Measurements from ENCODE around the gene SHBG. TPM values are rescaled to one million over a fixed set of nuclear protein-coding genes. Genes with fewer than 3 reads are reported as not detected.
"Not testable (repeated sequence)": the region's sequence is repeated elsewhere in the genome, so short reads cannot be mapped to it uniquely, and the experiment has no call there.

The SHBG gene, protein sequence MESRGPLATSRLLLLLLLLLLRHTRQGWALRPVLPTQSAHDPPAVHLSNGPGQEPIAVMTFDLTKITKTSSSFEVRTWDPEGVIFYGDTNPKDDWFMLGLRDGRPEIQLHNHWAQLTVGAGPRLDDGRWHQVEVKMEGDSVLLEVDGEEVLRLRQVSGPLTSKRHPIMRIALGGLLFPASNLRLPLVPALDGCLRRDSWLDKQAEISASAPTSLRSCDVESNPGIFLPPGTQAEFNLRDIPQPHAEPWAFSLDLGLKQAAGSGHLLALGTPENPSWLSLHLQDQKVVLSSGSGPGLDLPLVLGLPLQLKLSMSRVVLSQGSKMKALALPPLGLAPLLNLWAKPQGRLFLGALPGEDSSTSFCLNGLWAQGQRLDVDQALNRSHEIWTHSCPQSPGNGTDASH
- total RNA-seq: 0.20 and 0.22 TPM in 2 replicates

GRCh38 chr17:7629939-7630571 is at the start of gene SHBG:
Gene SHBG, plus strand, starts transcription at chr17:7630135. Its CDS starts 38 bp downstream, at chr17:7630173.
- no peak for DNase-seq (ENCODE audit: low read depth in 2 of 2)

GRCh38 chr17:7580604-7581575 is 49.0 kb upstream of the SHBG start:
- no peak for DNase-seq (ENCODE audit: low read depth in 2 of 2)

DNA sequence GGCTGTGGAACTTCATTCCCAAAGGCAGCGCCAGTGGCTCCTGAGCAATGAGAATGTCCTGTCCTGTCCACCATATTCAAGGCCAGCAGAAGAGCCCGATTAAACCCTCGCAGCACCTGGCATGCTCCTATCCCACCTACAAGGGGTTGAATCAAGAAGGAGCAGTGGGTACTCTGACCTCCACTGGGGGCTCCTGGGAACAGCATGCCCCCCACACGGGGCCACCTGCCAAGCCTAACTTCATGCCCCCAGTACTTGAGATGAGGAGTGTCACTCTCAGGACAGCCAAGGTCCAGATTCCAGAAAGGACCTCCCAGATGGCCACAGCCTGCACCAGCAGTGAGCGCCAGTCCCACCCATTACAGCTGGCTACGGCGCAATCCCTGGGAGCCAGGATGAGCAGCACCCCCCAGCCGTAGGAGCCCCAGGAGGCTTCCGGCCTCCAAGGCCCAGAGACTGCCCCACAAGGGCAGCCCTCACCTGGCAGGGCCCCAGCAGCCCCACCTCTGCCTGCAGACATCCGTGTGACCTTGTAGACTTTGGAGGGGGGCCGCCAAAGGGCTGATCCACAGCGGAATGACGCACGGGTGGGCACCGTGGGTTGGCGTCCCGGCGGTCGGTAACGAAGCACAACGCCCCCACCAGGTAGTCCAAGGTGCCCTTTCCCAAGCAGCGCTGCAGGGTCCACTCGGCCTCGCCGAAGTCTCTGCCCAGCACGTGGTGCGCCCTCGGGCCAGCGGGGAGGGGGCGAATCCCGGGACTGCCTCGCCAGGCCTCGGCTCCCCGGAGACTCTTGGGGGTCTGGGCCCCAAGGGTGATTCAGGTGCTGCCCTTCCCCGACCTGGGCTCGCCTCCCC is 47.3 kb upstream of the SHBG start:
- no peak for DNase-seq (ENCODE audit: low read depth in 2 of 2)

DNA sequence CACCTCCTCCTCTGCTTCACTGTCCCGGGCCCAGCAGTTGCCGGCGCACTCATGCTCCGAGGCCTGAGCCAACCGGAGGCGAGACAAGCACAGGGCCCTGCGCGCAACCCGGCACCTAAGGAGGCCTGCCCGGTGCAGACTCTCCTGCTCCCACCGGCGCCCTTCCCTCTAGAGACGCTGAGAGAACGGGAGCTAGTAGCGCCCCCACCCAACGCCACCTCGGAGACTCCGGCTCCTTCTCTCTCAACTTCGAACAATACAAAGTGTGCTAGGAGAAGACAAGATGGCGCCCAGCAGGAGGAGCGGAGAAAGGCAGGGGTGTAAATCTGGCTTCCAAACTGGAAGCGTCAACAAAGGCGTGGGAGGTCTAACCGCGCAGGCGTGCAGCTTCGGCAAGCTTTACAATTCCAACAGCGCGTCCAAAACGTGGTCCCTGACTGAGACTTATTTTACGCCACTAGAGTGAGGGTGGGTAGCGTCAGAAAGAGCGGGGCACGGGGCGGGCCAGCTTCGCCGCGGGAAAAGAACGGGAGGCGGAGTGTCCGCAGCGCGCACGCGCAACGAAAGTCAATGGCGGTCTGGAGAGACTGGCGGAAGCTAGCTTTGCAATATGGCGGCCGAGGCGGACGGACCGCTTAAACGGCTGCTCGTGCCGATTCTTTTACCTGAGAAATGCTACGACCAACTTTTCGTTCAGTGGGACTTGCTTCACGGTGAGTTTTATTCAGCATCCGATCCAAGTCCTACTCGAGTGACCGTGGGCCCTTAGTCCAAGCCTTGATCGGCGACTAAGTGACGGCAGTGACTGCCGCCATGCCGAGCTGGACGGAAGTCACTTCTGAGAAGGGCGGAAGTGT is 46.5 kb upstream of the SHBG start, which contains the start of gene MPDU1:
Gene MPDU1, plus strand, starts transcription at position 600 of the 857 bp plus-strand sequence. Its CDS starts 11 bp downstream, at position 611.
- peak; percentile 96 to 97 for DNase-seq (ENCODE audit: low read depth in 2 of 2)

DNA sequence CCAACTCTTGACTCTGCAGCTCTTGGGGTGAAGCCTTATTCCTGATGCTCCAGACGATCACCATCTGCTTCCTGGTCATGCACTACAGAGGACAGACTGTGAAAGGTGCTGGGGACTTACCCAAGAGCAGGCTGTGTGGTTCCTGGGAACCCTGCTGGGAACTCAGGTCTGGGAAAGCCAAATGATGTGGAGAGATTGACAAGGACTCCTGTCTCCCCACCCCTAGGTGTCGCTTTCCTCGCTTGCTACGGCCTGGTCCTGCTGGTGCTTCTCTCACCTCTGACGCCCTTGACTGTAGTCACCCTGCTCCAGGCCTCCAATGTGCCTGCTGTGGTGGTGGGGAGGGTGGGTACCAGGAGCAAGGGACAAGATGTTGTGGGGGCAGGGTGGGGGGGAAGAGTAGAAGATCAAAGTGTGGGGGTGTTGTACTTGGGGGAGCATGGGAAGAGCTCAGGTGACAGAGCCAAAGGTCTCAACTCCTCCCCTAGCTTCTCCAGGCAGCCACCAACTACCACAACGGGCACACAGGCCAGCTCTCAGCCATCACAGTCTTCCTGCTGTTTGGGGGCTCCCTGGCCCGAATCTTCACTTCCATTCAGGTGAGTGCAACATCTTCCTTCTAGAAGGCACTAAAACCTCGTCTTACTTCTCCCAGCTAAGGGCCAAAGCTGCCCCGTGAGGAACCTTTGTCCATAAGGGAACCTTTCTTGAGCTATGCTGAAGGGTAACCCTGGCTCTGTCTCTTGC is 43.1 kb upstream of the SHBG start:
- DNase-seq (ENCODE audit: low read depth in 2 of 2): peak in 1 of 2 donors; percentile 35

DNA sequence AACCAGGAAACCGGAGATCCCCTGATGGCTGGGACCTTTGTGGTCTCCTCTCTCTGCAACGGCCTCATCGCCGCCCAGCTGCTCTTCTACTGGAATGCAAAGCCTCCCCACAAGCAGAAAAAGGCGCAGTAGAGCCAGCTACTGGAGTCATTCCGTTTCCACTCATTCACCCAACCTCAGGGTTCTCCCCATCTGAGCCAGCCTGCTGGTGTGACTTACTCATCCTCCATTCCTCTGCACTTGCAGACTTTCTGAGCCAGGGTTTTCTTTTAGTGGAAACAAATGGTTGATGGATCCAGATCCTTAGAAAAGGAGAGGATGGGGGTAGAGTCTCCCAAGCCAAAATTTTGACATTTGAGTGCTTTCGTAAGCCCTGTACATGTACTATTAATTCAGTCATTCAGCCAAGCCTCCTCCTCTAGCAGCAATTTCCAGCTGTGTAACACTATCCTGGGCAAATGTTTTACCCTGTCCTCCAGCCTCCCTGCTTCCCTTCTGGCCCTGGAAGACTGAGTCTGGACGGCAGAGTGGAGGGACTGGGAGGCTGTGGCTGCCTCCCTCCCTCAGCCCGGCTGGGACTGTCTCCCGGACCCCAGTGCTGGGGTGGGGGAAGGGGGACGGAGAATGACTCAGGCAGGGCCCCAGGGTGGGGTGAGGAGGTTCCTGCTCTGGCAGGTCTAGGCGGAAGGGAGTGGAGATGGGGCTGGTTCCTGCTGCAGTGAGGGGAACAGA is 42.3 kb upstream of the SHBG start:
- peak in 1 of 2 donors; percentile 50 for DNase-seq (ENCODE audit: low read depth in 2 of 2)

GRCh38 chr17:7588553-7589203 is 41.3 kb upstream of the SHBG start:
- DNase-seq (ENCODE audit: low read depth in 2 of 2): no peak

DNA sequence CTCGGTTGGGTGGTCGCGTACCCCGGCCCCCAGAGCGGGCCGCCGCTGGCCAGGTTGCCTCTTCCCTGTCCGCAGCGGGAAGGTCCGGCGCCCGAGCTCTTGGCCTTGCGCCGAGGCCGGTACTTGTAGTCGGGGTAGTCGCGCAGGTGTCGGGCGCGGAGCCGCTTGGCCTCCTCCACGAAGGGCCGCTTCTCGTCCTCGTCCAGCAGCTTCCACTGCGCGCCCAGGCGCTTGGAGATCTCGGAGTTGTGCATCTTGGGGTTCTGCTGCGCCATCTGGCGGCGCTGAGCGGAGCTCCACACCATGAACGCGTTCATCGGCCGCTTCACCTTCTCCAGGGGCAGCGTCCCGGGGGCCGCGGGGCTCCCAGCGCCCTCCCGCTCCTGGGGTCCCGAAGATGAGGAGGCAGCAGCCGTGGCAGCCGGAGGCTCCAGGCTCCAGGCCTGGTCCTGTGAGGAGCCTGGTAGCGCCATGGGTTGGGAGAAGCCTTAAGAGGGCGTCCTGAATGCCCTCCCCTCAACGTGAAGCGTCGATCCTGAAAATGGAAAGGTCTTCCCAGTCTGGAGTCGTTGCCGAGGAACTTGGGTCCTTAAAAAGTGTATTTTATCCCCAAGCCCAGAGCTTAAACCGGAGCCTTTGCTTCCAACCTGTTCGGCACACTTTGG is 40.6 kb upstream of the SHBG start:
- peak; percentile 86 to 89 for DNase-seq (ENCODE audit: low read depth in 2 of 2)

DNA sequence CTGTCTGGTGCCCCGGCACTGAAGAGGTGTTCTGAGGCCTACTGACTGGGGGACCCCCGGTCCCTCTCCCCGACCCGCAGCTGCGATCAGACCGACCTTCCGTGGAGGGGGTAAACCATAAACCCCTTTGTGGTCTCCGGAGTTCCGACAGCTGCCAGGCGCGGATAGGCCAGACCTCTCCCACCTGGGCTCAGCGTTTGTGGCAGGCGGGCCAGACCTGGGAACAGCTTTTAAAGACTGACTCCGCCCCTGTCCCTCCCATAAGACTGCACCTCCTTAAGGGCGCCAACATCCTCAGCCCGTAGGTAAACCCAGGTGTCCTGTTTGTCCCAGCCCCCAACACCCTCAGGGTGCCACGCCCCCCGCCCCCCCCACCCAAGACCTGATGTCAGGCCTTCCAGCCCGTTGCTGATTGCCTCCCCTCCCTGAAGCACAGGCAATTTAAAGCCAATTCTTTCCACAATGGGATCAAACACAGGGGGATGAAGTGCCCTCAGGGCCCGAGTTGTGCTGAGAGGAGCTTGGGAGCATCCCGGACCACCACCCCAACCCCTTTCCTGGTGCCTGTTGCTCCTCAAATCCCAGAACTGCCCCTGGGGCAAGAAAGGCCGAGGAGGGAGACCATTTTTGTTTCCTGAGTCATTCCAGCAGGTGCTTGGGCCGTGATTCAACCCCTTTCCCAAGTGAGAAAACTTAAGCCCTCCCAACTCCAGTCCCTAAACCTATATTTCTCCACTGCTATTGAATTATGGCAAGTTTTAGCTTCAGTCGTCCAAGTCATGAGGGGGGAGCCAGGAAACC is 39.8 kb upstream of the SHBG start, which contains the start of gene SOX15:
Gene SOX15, minus strand, starts transcription at position 204 of the 801 bp plus-strand sequence. CDS start 418 bp downstream, outside the sequence.
- DNase-seq (ENCODE audit: low read depth in 2 of 2): no peak

GRCh38 chr17:7590743-7591142 is 39.2 kb upstream of the SHBG start:
- DNase-seq (ENCODE audit: low read depth in 2 of 2): peak in 1 of 2 donors; percentile 25

- DNase-seq (ENCODE audit: low read depth in 2 of 2): no peak
Measured at GRCh38 chr17:7591596-7591995, 38.3 kb upstream of the SHBG start.

- no peak for DNase-seq (ENCODE audit: low read depth in 2 of 2)
Measured at GRCh38 chr17:7592422-7593021, 37.4 kb upstream of the SHBG start.

DNA sequence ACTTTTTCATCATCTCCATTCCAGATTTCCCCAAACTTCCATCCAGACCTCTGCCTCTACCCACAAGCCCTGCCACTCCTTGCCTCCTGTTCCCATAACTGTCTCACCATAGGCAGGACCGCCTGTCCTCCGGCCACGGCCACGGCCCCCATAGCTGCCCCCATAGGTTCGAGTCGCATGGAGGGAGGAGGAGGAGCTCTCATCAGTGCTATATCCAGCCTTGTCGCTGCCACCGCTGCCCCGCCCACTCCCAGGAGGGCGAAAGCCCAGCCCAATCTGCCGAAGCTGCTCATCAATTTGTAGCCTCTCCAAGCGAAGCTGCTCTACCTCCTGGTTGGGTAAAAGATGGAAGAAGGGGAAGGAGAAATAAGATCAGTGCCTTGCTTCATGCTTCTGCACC is 36.6 kb upstream of the SHBG start:
- DNase-seq (ENCODE audit: low read depth in 2 of 2): no peak

DNA sequence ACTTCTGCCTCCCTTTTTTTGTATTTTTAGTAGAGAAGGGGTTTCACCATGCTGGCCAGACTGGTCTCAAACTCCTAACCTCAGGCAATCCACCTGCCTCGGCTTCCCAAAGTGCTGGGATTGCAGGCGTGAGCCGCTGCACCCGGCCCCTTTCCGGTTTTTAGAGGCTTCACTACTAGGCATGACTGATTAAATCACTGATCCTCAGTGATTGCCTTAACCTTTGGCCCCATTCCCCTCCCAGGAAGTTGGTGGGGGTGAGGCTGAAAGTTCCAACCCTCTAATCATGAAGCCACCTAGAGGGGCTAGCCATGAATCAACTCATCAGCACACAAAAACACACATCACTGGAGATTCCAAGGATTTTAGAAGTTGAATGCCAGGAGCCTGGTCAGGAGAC is 32.4 kb upstream of the SHBG start:
- not testable (repeated sequence) for DNase-seq (ENCODE audit: low read depth in 2 of 2)

- DNase-seq (ENCODE audit: low read depth in 2 of 2): no peak
Measured at GRCh38 chr17:7606280-7606679, 23.7 kb upstream of the SHBG start.

- DNase-seq (ENCODE audit: low read depth in 2 of 2): no peak
Measured at GRCh38 chr17:7610641-7611040, 19.3 kb upstream of the SHBG start.

Measured in lung microvascular endothelial cell (primary cell).